MM.1S (cell line): ENCODE results near the gene TDP1.

Experiments
- DNase-seq: peaks from one replicate; pipeline ENCODE4 v3.0.0-alpha.2; 2015
- H2AFZ ChIP-seq: fragments of 300-600 bp; sonication (generic); 2 replicates; pipeline ENCODE4 v1.6.0; 2016; ENCODE audit warnings: antibody characterized with exemption, low read length
- H3F3A ChIP-seq: fragments of 300-600 bp; sonication (generic); 2 replicates; pipeline ENCODE4 v1.6.1; 2016; ENCODE audit warnings: mild to moderate bottlenecking, antibody characterized with exemption, low read length, moderate library complexity, mixed read lengths; ENCODE audit not compliant: insufficient read depth
- H3K27ac ChIP-seq: fragments of 300-600 bp; sonication (generic); 2 replicates; pipeline ENCODE4 v1.5.1; 2016; ENCODE audit warnings: mild to moderate bottlenecking, low read length
- H3K27me3 ChIP-seq: fragments of 300-600 bp; sonication (generic); replicated peaks from 2 replicates; pipeline ENCODE4 v1.6.0; 2016; ENCODE audit warnings: low read length; ENCODE audit not compliant: insufficient read depth
- H3K36me3 ChIP-seq: fragments of 300-600 bp; sonication (generic); replicated peaks from 2 replicates; pipeline ENCODE4 v1.6.1; 2016; ENCODE audit warnings: mild to moderate bottlenecking, low read length, mixed read lengths; ENCODE audit not compliant: insufficient read depth
- H3K4me1 ChIP-seq: fragments of 300-600 bp; sonication (generic); 2 replicates; pipeline ENCODE4 v1.6.1; 2016; ENCODE audit warnings: low read length, mixed read lengths
- H3K4me2 ChIP-seq: fragments of 300-600 bp; sonication (generic); 2 replicates; pipeline ENCODE4 v1.6.0; 2016; ENCODE audit warnings: low read depth, low read length
- H3K4me3 ChIP-seq: fragments of 300-600 bp; sonication (generic); 2 replicates; pipeline ENCODE4 v1.5.1; 2016; ENCODE audit warnings: low read length, mixed read lengths
- H3K79me2 ChIP-seq: fragments of 300-600 bp; sonication (generic); 2 replicates; pipeline ENCODE4 v1.6.1; 2016; ENCODE audit warnings: mixed run types, low read length, mixed read lengths
- H3K9ac ChIP-seq: fragments of 300-600 bp; sonication (generic); 2 replicates; pipeline ENCODE4 v1.6.1; 2016; ENCODE audit warnings: low read length, mixed read lengths
- H3K9me2 ChIP-seq: fragments of 300-600 bp; sonication (generic); replicated peaks from 2 replicates; pipeline ENCODE4 v1.6.1; 2016; ENCODE audit warnings: mild to moderate bottlenecking, low read length, mixed read lengths; ENCODE audit not compliant: insufficient read depth
- H3K9me3 ChIP-seq: fragments of 300-600 bp; sonication (generic); replicated peaks from 2 replicates; pipeline ENCODE4 v1.6.1; 2016; ENCODE audit warnings: mild to moderate bottlenecking, low read length, mixed read lengths; ENCODE audit not compliant: insufficient read depth
- H4K20me1 ChIP-seq: fragments of 300-600 bp; sonication (generic); 2 replicates; pipeline ENCODE4 v1.6.1; 2016; ENCODE audit warnings: mild to moderate bottlenecking, low read length, moderate library complexity, mixed read lengths; ENCODE audit not compliant: insufficient read depth
- CTCF ChIP-seq: fragments of 300-600 bp; sonication (generic); IDR thresholded peaks from 2 replicates; pipeline ENCODE4 v1.5.1; 2016; ENCODE audit warnings: antibody characterized with exemption, low read length, mixed read lengths
- EZH2 ChIP-seq: fragments of 300-600 bp; sonication (generic); optimal IDR thresholded peaks from 2 replicates; pipeline ENCODE3; 2017; ENCODE audit warnings: low read depth, mild to moderate bottlenecking, antibody characterized with exemption, low read length, mixed read lengths
- EZH2phosphoT487 ChIP-seq: fragments of 300-600 bp; sonication (generic); IDR thresholded peaks from 2 replicates; pipeline ENCODE4 v1.6.1; 2018; ENCODE audit warnings: antibody characterized with exemption, low read length

The TDP1 gene

GRCh38 chr14:90039253-90040010, 83.7 kb downstream of the TDP1 start:
- no peak for DNase-seq
- no peaks in the 10 kb centered on the region for H3K27me3 ChIP-seq

GRCh38 chr14:90040411-90040810, 84.7 kb downstream of the TDP1 start:
- Histone ChIP-seq H3K9ac (no peak overlapping the region), H3K4me2 (no peak overlapping the region), H3K4me1 (no peaks in the 10 kb centered on the region), H3K36me3 (no peaks in the 10 kb centered on the region), H4K20me1 (no peaks in the 10 kb centered on the region), H3K9me2 (no peaks in the 10 kb centered on the region), H2AFZ (no peak overlapping the region), H3K9me3 (no peaks in the 10 kb centered on the region), H3F3A (no peaks in the 10 kb centered on the region), H3K4me3 (no peak overlapping the region), H3K27ac (no peak overlapping the region), H3K27me3 (no peaks in the 10 kb centered on the region), H3K79me2 (no peaks in the 10 kb centered on the region)
- no peak for DNase-seq
- no peak for TF ChIP-seq EZH2phosphoT487
- TF ChIP-seq EZH2, result no peak
- TF ChIP-seq CTCF, result no peak

More at GRCh38 chr14:90039253-90040010, 83.7 kb downstream of the TDP1 start:
- Histone ChIP-seq H3K79me2 (no peaks in the 10 kb centered on the region), H3K9me3 (no peaks in the 10 kb centered on the region), H3F3A (no peaks in the 10 kb centered on the region), H3K4me1 (no peaks in the 10 kb centered on the region), H3K4me2 (no peak overlapping the region), H2AFZ (no peak overlapping the region), H4K20me1 (no peaks in the 10 kb centered on the region), H3K27ac (no peak overlapping the region), H3K9me2 (no peaks in the 10 kb centered on the region), H3K9ac (no peak overlapping the region), H3K4me3 (no peak overlapping the region), H3K36me3 (no peaks in the 10 kb centered on the region)
- TF ChIP-seq EZH2phosphoT487, result no peak
- no peak for TF ChIP-seq EZH2
- no peak for TF ChIP-seq CTCF

DNA sequence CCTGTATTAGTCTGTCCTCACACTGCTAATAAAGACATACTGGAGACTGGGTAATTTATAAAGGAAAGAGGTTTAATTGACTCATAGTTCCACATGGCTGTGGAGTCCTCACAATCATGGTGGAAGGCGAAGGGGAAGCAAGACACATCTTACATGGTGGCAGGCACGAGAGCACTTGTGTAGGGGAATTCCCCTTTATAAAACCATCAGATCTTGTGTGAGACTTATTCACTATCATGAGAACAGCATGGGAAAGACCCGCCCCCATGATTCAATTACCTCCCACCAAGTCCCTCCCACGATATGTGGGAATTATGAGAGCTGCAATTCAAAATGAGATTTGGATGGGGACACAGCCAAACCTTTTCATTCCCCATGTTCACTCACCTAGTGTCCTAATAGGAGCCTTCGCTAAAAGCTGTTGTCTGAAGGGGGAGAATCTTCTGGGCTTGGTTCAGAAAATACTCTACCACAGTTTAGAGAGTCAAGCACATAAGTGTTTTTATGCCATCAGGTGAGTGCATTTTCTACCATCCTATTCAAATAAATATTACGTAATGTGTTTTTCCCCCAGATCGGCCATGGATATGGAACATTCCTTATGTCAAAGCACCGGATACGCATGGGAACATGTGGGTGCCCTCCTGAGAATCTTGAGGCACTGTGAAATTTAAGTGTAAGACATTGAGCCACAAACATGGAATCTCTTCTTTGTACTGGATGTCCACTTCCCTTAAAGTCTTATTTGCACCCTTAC, 86.9 kb downstream of the TDP1 start:
- H3K4me3 ChIP-seq, result no peak overlapping the region
- no peaks in the 10 kb centered on the region for H3K36me3 ChIP-seq
- no peaks in the 10 kb centered on the region for H3K27me3 ChIP-seq
- H3K9ac ChIP-seq, result no peak overlapping the region
- no peaks in the 10 kb centered on the region for H3K9me3 ChIP-seq
- no peaks in the 10 kb centered on the region for H3K79me2 ChIP-seq
- no peaks in the 10 kb centered on the region for H3K9me2 ChIP-seq
- H3F3A ChIP-seq, result no peaks in the 10 kb centered on the region
- H3K27ac ChIP-seq, result no peak overlapping the region
- no peaks in the 10 kb centered on the region for H4K20me1 ChIP-seq
- H3K4me2 ChIP-seq, result no peak overlapping the region
- no peaks in the 10 kb centered on the region for H3K4me1 ChIP-seq
- no peak overlapping the region for H2AFZ ChIP-seq
- DNase-seq, result no peak
- TF ChIP-seq EZH2, result no peak
- no peak for TF ChIP-seq CTCF
- TF ChIP-seq EZH2phosphoT487, result no peak
